ENCODE results near the gene SUB1.
"Not testable (repeated sequence)": the region's sequence is repeated elsewhere in the genome, so short reads cannot be mapped to it uniquely, and the experiment has no call there.

SUB1 gene

GRCh38 chr5:32630867-32631491 is 45.6 kb downstream of the SUB1 start:
- H3K4me3 ChIP-seq (ENCODE audit: low read depth, low read length) = no peak overlapping the region
- no peak for DNase-seq (ENCODE audit: low read depth)

- H3K4me3 ChIP-seq (ENCODE audit: low read depth, low read length); DNase-seq (ENCODE audit: low read depth): not testable (repeated sequence)
Observed at GRCh38 chr5:32633017-32633416, 47.7 kb downstream of the SUB1 start.

- H3K4me3 ChIP-seq (ENCODE audit: low read depth, low read length) = no peak overlapping the region
- no peak for DNase-seq (ENCODE audit: low read depth)
Observed at GRCh38 chr5:32638309-32638708, 53.0 kb downstream of the SUB1 start.

DNA sequence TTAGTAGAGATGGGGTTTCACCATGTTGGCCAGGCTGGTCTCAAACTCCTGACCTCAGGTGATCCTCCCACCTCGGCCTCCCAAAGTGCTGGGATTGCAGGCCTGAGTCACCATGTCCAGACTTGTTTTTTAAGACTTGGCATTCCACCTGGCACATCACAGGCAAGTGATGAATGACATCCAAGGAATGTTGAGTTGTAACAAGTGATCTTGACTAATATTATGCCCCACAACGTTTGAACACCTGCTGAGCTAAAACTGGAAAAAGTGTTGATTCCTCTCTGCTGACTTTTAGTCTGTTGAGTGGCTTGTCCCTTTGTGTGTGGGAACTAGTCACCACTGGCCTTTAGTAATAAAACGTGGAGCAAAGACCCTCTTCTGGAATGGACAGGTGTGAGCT is 54.6 kb downstream of the SUB1 start:
- no peak overlapping the region for H3K4me3 ChIP-seq (ENCODE audit: low read depth, low read length)
- DNase-seq (ENCODE audit: low read depth) = no peak

DNA sequence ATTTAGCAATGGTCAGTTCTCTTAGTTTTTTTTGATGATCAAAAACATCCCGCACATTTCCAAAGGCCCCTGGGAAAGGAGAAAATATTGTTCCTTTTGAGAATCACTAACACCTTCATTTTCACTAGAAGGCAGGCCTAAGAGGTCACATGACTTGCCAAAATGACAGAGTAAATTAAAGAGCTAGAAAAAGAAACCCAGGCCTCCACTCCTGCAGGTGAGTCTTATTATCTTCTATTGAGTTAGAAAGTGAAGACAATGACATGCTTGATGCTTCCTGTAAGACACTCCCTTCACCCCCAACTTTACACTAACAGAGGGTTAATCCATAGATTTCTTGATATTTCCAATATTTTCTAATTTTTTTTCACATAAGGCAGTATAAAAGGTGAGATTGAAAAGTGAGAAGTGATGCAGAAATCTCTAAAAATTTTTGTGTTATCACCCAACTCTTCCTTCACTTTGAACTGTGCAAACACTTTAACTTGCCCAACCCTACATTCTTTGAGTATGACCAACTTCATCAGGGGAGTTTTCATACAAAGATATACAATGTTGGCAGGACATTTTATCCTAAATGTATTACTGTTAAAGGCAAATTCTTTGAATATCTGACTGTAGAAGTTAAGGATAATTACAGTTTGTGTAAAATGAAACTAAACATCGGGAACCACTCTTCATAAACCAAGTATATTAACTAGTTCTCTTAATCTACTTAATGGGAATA is 57.1 kb downstream of the SUB1 start:
- DNase-seq (ENCODE audit: low read depth) = no peak
- H3K4me3 ChIP-seq (ENCODE audit: low read depth, low read length) = no peak overlapping the region

DNA sequence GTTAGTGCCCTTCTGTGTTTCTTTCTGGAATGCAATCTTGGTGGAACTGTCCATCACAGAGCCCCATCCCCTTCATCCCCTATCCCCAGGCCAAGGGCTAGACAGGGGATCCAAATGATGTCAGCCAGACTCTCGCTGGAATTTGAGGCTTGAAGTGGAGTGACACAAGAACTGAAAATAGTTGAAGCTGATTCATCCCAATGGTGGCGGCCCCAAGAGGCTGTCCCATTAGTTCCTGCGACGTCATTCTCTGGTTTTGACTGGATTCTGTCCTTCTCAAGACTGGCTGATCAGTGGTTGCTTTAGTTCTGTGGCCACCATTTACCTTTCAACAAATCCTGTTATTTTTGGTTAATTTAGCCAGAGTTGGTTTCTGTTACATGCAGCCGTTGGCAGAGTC is 59.9 kb downstream of the SUB1 start:
- DNase-seq (ENCODE audit: low read depth) = no peak
- no peak overlapping the region for H3K4me3 ChIP-seq (ENCODE audit: low read depth, low read length)

DNA sequence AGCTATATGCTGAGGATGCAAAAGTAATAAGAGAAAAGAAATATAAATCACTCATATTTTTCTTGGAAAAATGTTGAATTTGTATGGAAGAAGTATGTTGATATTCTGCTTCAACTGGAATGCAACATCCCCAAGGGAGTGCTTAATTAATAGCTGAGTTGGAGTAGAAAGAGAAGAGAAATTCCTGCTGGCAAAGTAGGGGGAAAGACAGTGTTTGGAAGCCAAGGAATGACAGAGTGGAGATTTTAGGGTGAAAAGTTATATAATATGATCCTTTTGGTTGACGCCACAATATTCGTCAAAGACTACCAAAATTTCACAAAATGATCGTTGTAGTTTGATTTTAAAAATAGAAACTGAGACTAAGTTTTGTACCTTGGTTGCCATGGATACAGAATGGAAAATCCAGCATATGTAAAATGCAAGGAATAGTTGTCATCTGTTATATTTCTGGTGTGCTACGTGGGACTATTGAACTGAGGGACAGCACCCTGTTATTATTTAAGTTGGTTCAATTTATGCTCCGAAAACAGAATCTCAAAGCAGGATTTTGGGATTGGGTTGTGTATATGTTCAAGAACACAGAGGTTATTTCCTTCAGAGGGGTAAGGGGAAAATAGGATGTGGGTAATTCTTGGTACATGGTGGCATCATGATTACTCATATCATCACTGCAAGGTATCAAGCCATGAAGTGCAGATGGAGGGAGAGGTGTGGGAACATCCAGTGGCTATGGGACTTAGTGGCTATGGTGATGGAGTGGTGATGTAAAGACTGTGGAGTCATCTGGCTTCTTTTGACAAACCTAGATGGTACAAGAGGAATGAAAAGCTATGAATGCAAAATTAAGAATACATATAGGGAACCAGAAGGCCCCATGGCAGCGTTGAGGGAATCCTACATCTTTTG is 61.0 kb downstream of the SUB1 start:
- H3K4me3 ChIP-seq (ENCODE audit: low read depth, low read length) = no peak overlapping the region
- no peak for DNase-seq (ENCODE audit: low read depth)

DNA sequence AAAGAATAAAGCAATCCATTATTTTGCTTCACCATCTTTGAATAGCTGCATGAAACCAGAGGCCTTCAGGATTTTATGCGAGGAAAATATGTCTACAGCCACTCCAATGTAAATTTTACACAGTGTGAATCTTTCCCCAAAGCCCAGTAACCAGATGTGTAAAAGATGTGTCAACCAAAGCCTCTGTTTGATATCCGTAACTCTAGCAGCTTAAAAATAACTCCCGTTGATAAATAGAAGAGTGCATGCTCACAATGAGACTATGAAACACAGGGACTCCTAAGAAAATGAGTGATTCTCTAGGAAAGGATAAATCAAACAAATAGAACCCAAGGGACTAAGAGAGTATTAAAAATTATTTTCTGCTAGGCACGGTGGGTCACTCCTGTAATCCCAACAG is 65.7 kb downstream of the SUB1 start:
- H3K4me3 ChIP-seq (ENCODE audit: low read depth, low read length) = no peak overlapping the region
- DNase-seq (ENCODE audit: low read depth) = no peak

DNA sequence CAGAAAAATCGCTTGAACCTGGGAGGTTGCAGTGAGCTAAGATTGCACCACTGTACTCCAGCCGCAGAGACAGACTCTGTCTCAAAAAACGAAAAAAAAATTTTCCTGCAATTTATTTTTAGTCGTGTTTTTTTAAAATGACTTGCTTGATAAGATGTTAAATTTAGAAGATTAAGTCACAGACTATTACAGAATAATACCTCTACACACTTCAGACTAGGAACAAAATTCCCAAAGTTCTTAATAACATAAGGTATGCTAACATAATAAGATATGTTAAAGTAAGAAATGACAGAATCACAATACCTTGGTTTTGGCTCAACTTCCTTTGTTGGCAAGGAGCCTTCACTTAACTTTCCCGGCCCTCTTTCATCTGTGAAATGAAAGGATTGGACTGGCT is 66.3 kb downstream of the SUB1 start:
- no peak for DNase-seq (ENCODE audit: low read depth)
- no peak overlapping the region for H3K4me3 ChIP-seq (ENCODE audit: low read depth, low read length)
